Measurements from ENCODE around the gene FOXN3.
A peak's percentile ranks its signal among the peaks of the same experiment; 100 is the strongest.

Gene FOXN3

DNA sequence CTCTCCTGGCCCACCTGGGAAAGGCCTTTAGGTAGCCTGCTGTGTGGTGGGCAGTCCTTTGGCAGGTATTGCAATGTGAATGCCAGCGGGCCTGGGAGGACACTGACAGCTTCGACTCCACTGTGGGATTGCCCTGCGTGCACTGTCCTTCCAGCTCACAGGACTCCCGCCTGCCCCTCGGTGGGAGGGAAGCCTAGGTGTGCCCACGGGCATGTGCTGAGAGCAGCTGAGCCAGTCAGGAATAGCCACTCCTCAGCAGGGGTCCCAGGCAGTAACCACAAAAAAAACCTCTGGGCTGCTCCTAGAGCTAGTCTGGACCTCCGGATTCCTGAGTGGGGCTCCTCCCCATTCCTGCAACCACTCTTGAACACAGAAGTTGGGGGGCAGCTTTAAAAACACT is 278.2 kb downstream of the FOXN3 start:
- DNase-seq (ENCODE audit: low read depth): no peak
- no peak for TF ChIP-seq MYC (IDR thresholded peaks at IDR 0.05; ENCODE audit: low read depth, low read length)
- no peak for TF ChIP-seq POLR2A (IDR thresholded peaks at IDR 0.05; ENCODE audit: extremely low read depth, insufficient read length)
- TF ChIP-seq, protein P1, sequence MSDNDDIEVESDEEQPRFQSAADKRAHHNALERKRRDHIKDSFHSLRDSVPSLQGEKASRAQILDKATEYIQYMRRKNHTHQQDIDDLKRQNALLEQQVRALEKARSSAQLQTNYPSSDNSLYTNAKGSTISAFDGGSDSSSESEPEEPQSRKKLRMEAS (IDR thresholded peaks at IDR 0.05; ENCODE audit: low read depth, low read length): no peak
- TF ChIP-seq, protein P2, sequence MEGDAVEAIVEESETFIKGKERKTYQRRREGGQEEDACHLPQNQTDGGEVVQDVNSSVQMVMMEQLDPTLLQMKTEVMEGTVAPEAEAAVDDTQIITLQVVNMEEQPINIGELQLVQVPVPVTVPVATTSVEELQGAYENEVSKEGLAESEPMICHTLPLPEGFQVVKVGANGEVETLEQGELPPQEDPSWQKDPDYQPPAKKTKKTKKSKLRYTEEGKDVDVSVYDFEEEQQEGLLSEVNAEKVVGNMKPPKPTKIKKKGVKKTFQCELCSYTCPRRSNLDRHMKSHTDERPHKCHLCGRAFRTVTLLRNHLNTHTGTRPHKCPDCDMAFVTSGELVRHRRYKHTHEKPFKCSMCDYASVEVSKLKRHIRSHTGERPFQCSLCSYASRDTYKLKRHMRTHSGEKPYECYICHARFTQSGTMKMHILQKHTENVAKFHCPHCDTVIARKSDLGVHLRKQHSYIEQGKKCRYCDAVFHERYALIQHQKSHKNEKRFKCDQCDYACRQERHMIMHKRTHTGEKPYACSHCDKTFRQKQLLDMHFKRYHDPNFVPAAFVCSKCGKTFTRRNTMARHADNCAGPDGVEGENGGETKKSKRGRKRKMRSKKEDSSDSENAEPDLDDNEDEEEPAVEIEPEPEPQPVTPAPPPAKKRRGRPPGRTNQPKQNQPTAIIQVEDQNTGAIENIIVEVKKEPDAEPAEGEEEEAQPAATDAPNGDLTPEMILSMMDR (IDR thresholded peaks at IDR 0.05; ENCODE audit: low read depth, low read length): no peak
- no peak overlapping the region for H3K4me3 ChIP-seq (ENCODE audit: low read depth, low read length)

DNA sequence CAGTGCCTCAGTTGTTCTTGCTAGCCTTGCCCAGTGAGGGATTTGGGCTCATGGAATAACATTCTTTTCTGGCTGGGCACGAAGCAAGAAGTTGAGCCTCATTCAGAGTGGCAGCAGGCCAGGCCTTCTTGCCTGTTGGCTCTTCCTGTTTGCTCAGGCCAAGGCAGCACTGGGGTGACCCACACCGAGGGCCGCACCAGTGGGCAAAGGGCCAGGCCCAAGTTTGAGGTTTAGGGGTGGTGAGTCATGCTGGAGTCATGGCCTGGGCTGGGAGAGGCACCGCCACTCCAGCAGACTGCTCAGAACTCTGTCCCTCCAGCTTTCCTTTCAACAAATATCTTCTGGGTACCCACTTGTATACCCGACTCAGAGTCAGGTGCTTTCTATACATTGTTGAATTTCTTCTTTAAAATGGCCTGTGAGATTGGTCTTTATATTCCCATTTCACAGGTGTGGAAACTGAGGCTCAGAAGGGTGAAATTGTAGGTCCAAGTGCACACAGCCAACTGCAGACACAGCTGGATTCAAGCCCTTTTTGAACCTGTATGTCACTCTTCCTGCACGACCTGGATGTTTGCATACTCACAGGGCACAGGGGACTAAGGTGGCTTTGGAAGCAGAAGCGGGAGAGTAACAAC is 279.4 kb downstream of the FOXN3 start:
- no peak overlapping the region for H3K4me3 ChIP-seq (ENCODE audit: low read depth, low read length)
- peak; percentile 74 for DNase-seq (ENCODE audit: low read depth)
- TF ChIP-seq MYC (IDR thresholded peaks at IDR 0.05; ENCODE audit: low read depth, low read length) (no peak), POLR2A (IDR thresholded peaks at IDR 0.05; ENCODE audit: extremely low read depth, insufficient read length) (no peak)
- TF ChIP-seq, protein P1 (IDR thresholded peaks at IDR 0.05; ENCODE audit: low read depth, low read length): no peak
- TF ChIP-seq, protein P2 (IDR thresholded peaks at IDR 0.05; ENCODE audit: low read depth, low read length): no peak

DNA sequence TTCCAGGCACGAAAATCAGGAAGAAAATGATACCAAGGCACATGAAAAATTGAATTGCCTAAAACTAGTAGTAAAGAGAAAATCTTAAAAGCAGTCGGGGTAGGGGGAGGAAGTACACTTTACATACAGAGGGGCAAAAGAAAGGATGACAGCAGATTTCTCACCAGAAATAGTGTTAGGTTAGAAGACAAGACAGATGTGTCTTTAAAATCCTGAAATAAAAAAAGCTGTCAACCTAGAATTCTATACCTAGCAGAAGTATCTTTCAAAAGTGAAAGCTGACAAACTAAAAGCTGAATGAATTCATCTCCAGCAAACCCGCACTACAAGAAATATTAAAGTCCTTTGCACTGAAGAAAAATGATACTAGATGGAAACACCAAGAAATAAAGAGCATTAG is 280.4 kb downstream of the FOXN3 start:
- no peak for DNase-seq (ENCODE audit: low read depth)
- no peak overlapping the region for H3K4me3 ChIP-seq (ENCODE audit: low read depth, low read length)
- TF ChIP-seq POLR2A (IDR thresholded peaks at IDR 0.05; ENCODE audit: extremely low read depth, insufficient read length): no peak
- TF ChIP-seq, protein P1 (IDR thresholded peaks at IDR 0.05; ENCODE audit: low read depth, low read length): no peak

DNA sequence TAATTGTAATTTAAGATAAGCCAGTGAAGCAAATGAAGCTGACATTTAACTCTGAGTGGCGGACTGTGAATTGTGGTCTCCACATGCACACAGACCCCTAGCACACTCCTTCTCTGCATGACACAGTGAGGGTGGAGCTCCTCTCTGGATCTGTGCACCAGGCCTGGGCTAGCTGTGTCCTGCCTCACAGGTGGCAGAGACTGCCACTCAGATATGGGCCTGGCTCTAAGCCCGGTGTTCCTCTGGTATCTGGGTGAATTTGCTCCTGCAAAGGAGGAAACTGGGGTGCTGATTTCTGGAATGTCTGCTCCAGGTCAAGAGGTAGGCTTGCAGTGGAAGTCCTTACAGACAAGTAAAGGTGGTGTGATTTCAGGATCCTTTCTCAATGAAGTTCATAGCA is 282.4 kb downstream of the FOXN3 start:
- H3K4me3 ChIP-seq (ENCODE audit: low read depth, low read length): no peak overlapping the region
- TF ChIP-seq POLR2A (IDR thresholded peaks at IDR 0.05; ENCODE audit: extremely low read depth, insufficient read length) (no peak), MYC (IDR thresholded peaks at IDR 0.05; ENCODE audit: low read depth, low read length) (no peak)
- TF ChIP-seq, protein P2 (IDR thresholded peaks at IDR 0.05; ENCODE audit: low read depth, low read length): no peak
- TF ChIP-seq, protein P1 (IDR thresholded peaks at IDR 0.05; ENCODE audit: low read depth, low read length): no peak
- no peak for DNase-seq (ENCODE audit: low read depth)

DNA sequence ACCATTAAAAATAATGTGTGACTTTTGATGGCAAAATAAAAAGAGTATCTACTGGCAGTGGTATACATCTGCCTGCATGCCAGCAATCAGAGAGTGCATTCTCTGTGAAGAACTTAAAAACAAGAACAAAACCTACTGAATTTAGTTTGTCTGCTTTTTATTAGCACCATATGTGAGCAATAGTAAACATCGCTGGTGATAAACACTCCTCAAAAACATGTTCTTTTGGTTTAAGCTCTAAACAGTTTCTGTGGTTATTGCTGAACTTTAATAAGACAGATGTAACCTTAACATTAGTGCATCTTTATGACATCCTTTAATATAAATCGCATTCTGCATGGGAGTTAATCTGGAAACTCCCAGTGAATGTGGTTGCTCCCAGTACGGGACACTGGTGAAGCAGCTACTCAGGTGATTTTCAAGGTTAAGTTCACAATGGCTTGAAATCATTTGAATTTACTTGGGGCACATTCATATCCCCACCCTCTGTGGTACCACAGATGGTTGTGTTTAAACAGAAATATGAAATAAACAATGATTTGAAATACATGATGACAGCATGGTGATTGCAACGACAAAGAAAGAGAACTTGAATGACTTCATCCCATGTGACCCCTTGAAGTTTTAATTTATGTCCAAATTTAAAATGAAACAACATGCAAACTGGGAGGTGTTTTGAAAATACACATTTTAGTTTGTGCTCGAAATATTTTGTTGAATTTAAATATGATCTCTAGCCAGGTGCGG is 285.9 kb downstream of the FOXN3 start:
- H3K4me3 ChIP-seq (ENCODE audit: low read depth, low read length): no peak overlapping the region
- TF ChIP-seq, protein P1 (IDR thresholded peaks at IDR 0.05; ENCODE audit: low read depth, low read length): no peak
- TF ChIP-seq MYC (IDR thresholded peaks at IDR 0.05; ENCODE audit: low read depth, low read length): no peak
- TF ChIP-seq POLR2A (IDR thresholded peaks at IDR 0.05; ENCODE audit: extremely low read depth, insufficient read length): no peak
- TF ChIP-seq, protein P2 (IDR thresholded peaks at IDR 0.05; ENCODE audit: low read depth, low read length): no peak
- no peak for DNase-seq (ENCODE audit: low read depth)

DNA sequence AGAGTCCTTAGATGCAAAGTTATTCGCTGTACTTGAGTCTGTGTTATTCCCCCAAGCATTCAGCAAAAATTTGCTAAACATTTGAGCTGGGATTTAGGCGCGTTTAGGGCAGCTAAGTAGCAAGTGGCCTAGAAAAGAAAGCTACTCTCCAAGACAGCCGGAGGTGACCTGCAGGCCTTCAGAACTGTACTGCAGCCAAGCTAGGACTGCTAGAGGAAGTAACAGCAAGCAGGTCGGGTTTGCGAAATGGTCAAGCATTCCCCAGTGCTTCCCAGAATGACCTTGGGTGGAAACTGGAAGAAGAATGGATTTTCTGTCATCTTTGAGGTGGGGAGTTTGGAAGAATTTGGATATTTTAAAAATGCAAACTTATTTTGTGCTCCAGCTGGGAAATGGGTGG is 287.5 kb downstream of the FOXN3 start:
- H3K4me3 ChIP-seq (ENCODE audit: low read depth, low read length): no peak overlapping the region
- DNase-seq (ENCODE audit: low read depth): no peak

More for the DNA sequence above, 287.5 kb downstream of the FOXN3 start:
- TF ChIP-seq MYC (IDR thresholded peaks at IDR 0.05; ENCODE audit: low read depth, low read length) (no peak), POLR2A (IDR thresholded peaks at IDR 0.05; ENCODE audit: extremely low read depth, insufficient read length) (no peak)
- TF ChIP-seq, protein P2 (IDR thresholded peaks at IDR 0.05; ENCODE audit: low read depth, low read length): no peak
- TF ChIP-seq, protein P1 (IDR thresholded peaks at IDR 0.05; ENCODE audit: low read depth, low read length): no peak
